ENCODE measurements around the gene KRT80. TPM values are rescaled to one million over a fixed set of nuclear protein-coding genes. Genes with fewer than 3 reads are reported as not detected.

Gene KRT80
- polyA plus RNA-seq, 3 donors, result 0.18 to 0.52 (median 0.37) TPM

GRCh38 chr12:52231305-52232202, 39.7 kb upstream of the KRT80 start:
- H3K9me3 ChIP-seq (replicated peaks in 1 of 2; ENCODE audit: control insufficient read depth in 1 of 2, insufficient read depth in 1 of 2, low read length in 2 of 2), result no peaks in the 10 kb centered on the region
- H3K27me3 ChIP-seq (ENCODE audit: control insufficient read depth in 2 of 2, insufficient read depth in 2 of 2, low read length in 2 of 2), result peaks cover 11 to 47% of the 10 kb centered on the region in 2 donors
- H4K20me1 ChIP-seq (ENCODE audit: insufficient read depth, low read length), result no peaks in the 10 kb centered on the region
- H3K4me3 ChIP-seq (replicated peaks in 1 of 3; ENCODE audit: low read depth in 2 of 3, low read length in 3 of 3), result no peak overlapping the region
- Mint-ChIP-seq H3K4me1 (peaks cover 66% of the 10 kb centered on the region), H3K27ac (no peak overlapping the region), H3K36me3 (peaks cover 8 to 15% of the 10 kb centered on the region in 2 donors), H3K27me3 (ENCODE audit: low read depth in 3 of 3) (peaks cover 49 to 58% (median 51%) of the 10 kb centered on the region in 3 donors), H3K4me3 (peak overlapping the region in 1 of 2 donors; percentile 82), H3K9me3 (peaks cover 0 to 20% (median 9%) of the 10 kb centered on the region in 7 donors)
- DNase-seq, result no peak
- 83% methylated on average over 9 of the region's 16 CpGs for WGBS (ENCODE audit: insufficient coverage)
- no peak overlapping the region for H3K27ac ChIP-seq (ENCODE audit: low read depth in 1 of 2, low read length in 2 of 2)
- H3K36me3 ChIP-seq (replicated peaks in 1 of 2; ENCODE audit: control insufficient read depth in 1 of 2, insufficient read depth in 2 of 2, low read length in 2 of 2), result no peaks in the 10 kb centered on the region
- H2AFZ ChIP-seq (ENCODE audit: insufficient read depth, low read depth, low read length, poor library complexity, severe bottlenecking), result no peak overlapping the region
- peaks cover 20 to 56% of the 10 kb centered on the region in 2 donors for H3K4me1 ChIP-seq (ENCODE audit: control insufficient read depth in 1 of 2, insufficient read depth in 2 of 2, low read length in 2 of 2)
- H3K79me2 ChIP-seq (ENCODE audit: insufficient read depth, low read length), result no peaks in the 10 kb centered on the region
- intact Hi-C loops (cut with micrococcal nuclease), result no loop called here
- no peak overlapping the region for H3K4me2 ChIP-seq (replicated peaks; ENCODE audit: extremely low read depth, low read length, poor library complexity, severe bottlenecking)
- TF ChIP-seq CTCF (IDR thresholded peaks at IDR 0.05), result no peak
- H3K9ac ChIP-seq (ENCODE audit: insufficient read depth, low read length, poor library complexity, severe bottlenecking), result no peak overlapping the region

- H3K4me1 ChIP-seq (ENCODE audit: control insufficient read depth in 1 of 2, insufficient read depth in 2 of 2, low read length in 2 of 2), result peaks cover 29 to 66% of the 10 kb centered on the region in 2 donors
- Mint-ChIP-seq H3K36me3 (peaks cover 8 to 15% of the 10 kb centered on the region in 2 donors), H3K9me3 (peaks cover 0 to 20% (median 9%) of the 10 kb centered on the region in 7 donors), H3K27me3 (ENCODE audit: low read depth in 3 of 3) (peaks cover 47 to 56% (median 47%) of the 10 kb centered on the region in 3 donors), H3K4me3 (peak overlapping the region in 1 of 2 donors; percentile 47), H3K27ac (no peak overlapping the region), H3K4me1 (peaks cover 75% of the 10 kb centered on the region)
- 74% methylated on average over 6 of the region's 8 CpGs for WGBS (ENCODE audit: insufficient coverage)
- H3K79me2 ChIP-seq (ENCODE audit: insufficient read depth, low read length), result no peaks in the 10 kb centered on the region
- no peak overlapping the region for H3K27ac ChIP-seq (ENCODE audit: low read depth in 1 of 2, low read length in 2 of 2)
- no peak overlapping the region for H3K4me2 ChIP-seq (replicated peaks; ENCODE audit: extremely low read depth, low read length, poor library complexity, severe bottlenecking)
- H3K36me3 ChIP-seq (replicated peaks in 1 of 2; ENCODE audit: control insufficient read depth in 1 of 2, insufficient read depth in 2 of 2, low read length in 2 of 2), result no peaks in the 10 kb centered on the region
- intact Hi-C loops (cut with micrococcal nuclease), result no loop called here
- DNase-seq, result no peak
- H3K9ac ChIP-seq (ENCODE audit: insufficient read depth, low read length, poor library complexity, severe bottlenecking), result no peak overlapping the region
- H3K4me3 ChIP-seq (replicated peaks in 1 of 3; ENCODE audit: low read depth in 2 of 3, low read length in 3 of 3), result no peak overlapping the region
- no peaks in the 10 kb centered on the region for H3K9me3 ChIP-seq (replicated peaks in 1 of 2; ENCODE audit: control insufficient read depth in 1 of 2, insufficient read depth in 1 of 2, low read length in 2 of 2)
- no peak overlapping the region for H2AFZ ChIP-seq (ENCODE audit: insufficient read depth, low read depth, low read length, poor library complexity, severe bottlenecking)
- TF ChIP-seq CTCF (IDR thresholded peaks at IDR 0.05), result no peak
- no peaks in the 10 kb centered on the region for H4K20me1 ChIP-seq (ENCODE audit: insufficient read depth, low read length)
- peaks cover 11 to 44% of the 10 kb centered on the region in 2 donors for H3K27me3 ChIP-seq (ENCODE audit: control insufficient read depth in 2 of 2, insufficient read depth in 2 of 2, low read length in 2 of 2)
Measured at GRCh38 chr12:52230364-52231281, 38.8 kb upstream of the KRT80 start.
